Ascending aorta (tissue), 2 donors: Measurements from ENCODE around the gene NOXA1. TPM values are rescaled to one million over a fixed set of nuclear protein-coding genes. Genes with fewer than 3 reads are reported as not detected.

Source experiments
- DNase-seq, 2 donors: peaks; one replicate each; pipeline ENCODE4 v3.0.0-alpha.2; 2019; ENCODE audit warnings: low spot score in 2 of 2
- H3K27ac ChIP-seq, 2 donors: fragments of 200-600 bp; sonication (generic); one replicate each; pipeline ENCODE4 v1.5.1; 2016 to 2017; ENCODE audit warnings: mild to moderate bottlenecking in 1 of 2
- H3K27me3 ChIP-seq: fragments of 200-600 bp; sonication (generic); one replicate; pipeline ENCODE4 v1.5.1; 2017
- H3K36me3 ChIP-seq, 2 donors: fragments of 200-600 bp; sonication (generic); one replicate each; pipeline ENCODE4 v1.5.1; 2016
- H3K4me1 ChIP-seq, 2 donors: fragments of 200-600 bp; sonication (generic); one replicate each; pipeline ENCODE4 v1.5.1; 2016 to 2017; ENCODE audit warnings: mild to moderate bottlenecking in 1 of 2
- H3K4me3 ChIP-seq, 2 donors: fragments of 200-600 bp; sonication (generic); one replicate each; pipeline ENCODE4 v1.5.1; 2016 to 2017; ENCODE audit warnings: mild to moderate bottlenecking in 1 of 2
- H3K9me3 ChIP-seq, 2 donors: fragments of 200-600 bp; sonication (generic); one replicate each; pipeline ENCODE4 v1.5.1; 2016
- CTCF ChIP-seq, 3 experiments: fragments of 200-600 bp in 2 of 3; fragments of 450-650 bp in 1 of 3; sonication (generic) in 2 of 3; IDR thresholded peaks; one replicate each; pipeline ENCODE4 v1.5.1; 2016 to 2019; ENCODE audit warnings: antibody characterized with exemption in 3 of 3, mild to moderate bottlenecking in 1 of 3, moderate library complexity in 1 of 3
- intact Hi-C: fragments of 100-400 bp; cut with DNase I; formaldehyde crosslinking; loops from one replicate; pipeline ENCODE4 v1.15.1; 2023
- total RNA-seq: library from RNA; depleted of rRNA; stranded (reverse); fragments of >200 nt; gene quantifications from one replicate; pipeline ENCODE4 v1.1.0, GENCODE V29; 2016

The NOXA1 gene
- total RNA-seq, 1 donor from 2014 or later = 6.9 TPM

GRCh38 chr9:137392232-137393007, 30.8 kb upstream of the NOXA1 start:
- no peaks in the 10 kb centered on the region for H3K27me3 ChIP-seq
- intact Hi-C loops = no loop called here
- H3K27ac ChIP-seq = no peak overlapping the region
- no peak overlapping the region for H3K4me3 ChIP-seq
- TF ChIP-seq CTCF (IDR thresholded peaks at IDR 0.05) = no peak
- no peaks in the 10 kb centered on the region for H3K9me3 ChIP-seq
- H3K4me1 ChIP-seq = no peaks in the 10 kb centered on the region
- peaks cover 0 to 22% of the 10 kb centered on the region in 2 donors for H3K36me3 ChIP-seq
- DNase-seq = no peak

- Histone ChIP-seq H3K36me3 (peaks cover 0 to 27% of the 10 kb centered on the region in 2 donors), H3K4me1 (no peaks in the 10 kb centered on the region), H3K27me3 (no peaks in the 10 kb centered on the region), H3K9me3 (no peaks in the 10 kb centered on the region), H3K27ac (no peak overlapping the region), H3K4me3 (no peak overlapping the region)
- intact Hi-C loops = no loop called here
- no peak for DNase-seq
- no peak for TF ChIP-seq CTCF (IDR thresholded peaks at IDR 0.05)
These were observed 29.7 kb upstream of the NOXA1 start for GRCh38 chr9:137393176-137394150.

- no peak for TF ChIP-seq CTCF (IDR thresholded peaks at IDR 0.05)
- no peaks in the 10 kb centered on the region for H3K9me3 ChIP-seq
- no peaks in the 10 kb centered on the region for H3K4me1 ChIP-seq
- H3K27ac ChIP-seq = no peak overlapping the region
- H3K36me3 ChIP-seq = peaks cover 0 to 21% of the 10 kb centered on the region in 2 donors
- no peak overlapping the region for H3K4me3 ChIP-seq
- no peaks in the 10 kb centered on the region for H3K27me3 ChIP-seq
- DNase-seq = no peak
- intact Hi-C loops = no loop called here
These were observed 28.1 kb upstream of the NOXA1 start for GRCh38 chr9:137394866-137395665.

- Histone ChIP-seq H3K27me3 (no peaks in the 10 kb centered on the region), H3K4me1 (no peaks in the 10 kb centered on the region), H3K36me3 (peaks cover 0 to 21% of the 10 kb centered on the region in 2 donors), H3K9me3 (no peaks in the 10 kb centered on the region), H3K27ac (no peak overlapping the region), H3K4me3 (no peak overlapping the region)
- intact Hi-C loops = no loop called here
- TF ChIP-seq CTCF (IDR thresholded peaks at IDR 0.05) = no peak
- no peak for DNase-seq
These were observed 27.6 kb upstream of the NOXA1 start for GRCh38 chr9:137395666-137396010.

GRCh38 chr9:137396227-137396626, 27.0 kb upstream of the NOXA1 start:
- no peak overlapping the region for H3K27ac ChIP-seq
- no peak overlapping the region for H3K4me3 ChIP-seq
- no peaks in the 10 kb centered on the region for H3K4me1 ChIP-seq
- DNase-seq = no peak
- no peak for TF ChIP-seq CTCF (IDR thresholded peaks at IDR 0.05)
- intact Hi-C loops = no loop called here
- peaks cover 0 to 21% of the 10 kb centered on the region in 2 donors for H3K36me3 ChIP-seq
- H3K27me3 ChIP-seq = no peaks in the 10 kb centered on the region
- H3K9me3 ChIP-seq = no peaks in the 10 kb centered on the region
